H9 (cell line): Measurements from ENCODE around the gene GRIA2. TPM values are rescaled to one million over a fixed set of nuclear protein-coding genes. Genes with fewer than 3 reads are reported as not detected.
"Not testable (repeated sequence)": the region's sequence is repeated elsewhere in the genome, so short reads cannot be mapped to it uniquely, and the experiment has no call there.

Experiments used
- DNase-seq: peaks from one replicate; pipeline ENCODE4 v3.0.0-alpha.2; 2017
- H2AFZ ChIP-seq: one replicate; pipeline ENCODE4 v1.6.1; 2013; ENCODE audit warnings: mild to moderate bottlenecking, low read length, control low read depth, moderate library complexity
- H2AK5ac ChIP-seq: 2 replicates; pipeline ENCODE4 v1.6.1; 2013; ENCODE audit warnings: low read length, control low read depth, mixed read lengths; ENCODE audit not compliant: insufficient read length
- H2BK120ac ChIP-seq: one replicate; pipeline ENCODE4 v1.6.1; 2013; ENCODE audit warnings: low read depth, mild to moderate bottlenecking, low read length, control low read depth, inconsistent platforms; ENCODE audit not compliant: poor library complexity, severe bottlenecking
- H2BK12ac ChIP-seq: 2 replicates; pipeline ENCODE4 v1.6.1; 2013; ENCODE audit warnings: low read length, control low read depth, mixed read lengths, low read depth; ENCODE audit not compliant: insufficient read length
- H2BK15ac ChIP-seq: 2 replicates; pipeline ENCODE4 v1.6.1; 2013; ENCODE audit warnings: low read depth, low read length, control low read depth
- H2BK20ac ChIP-seq: one replicate; pipeline ENCODE4 v1.6.1; 2013; ENCODE audit warnings: low read depth, mild to moderate bottlenecking, low read length, control low read depth, inconsistent platforms; ENCODE audit not compliant: poor library complexity, severe bottlenecking
- H2BK5ac ChIP-seq: 2 replicates; pipeline ENCODE4 v1.6.1; 2013; ENCODE audit warnings: low read length, control low read depth, mixed read lengths; ENCODE audit not compliant: insufficient read length
- H3K14ac ChIP-seq: 2 replicates; pipeline ENCODE4 v1.6.1; 2013; ENCODE audit warnings: low read length, control low read depth; ENCODE audit not compliant: insufficient read depth
- H3K18ac ChIP-seq: 2 replicates; pipeline ENCODE4 v1.6.1; 2013; ENCODE audit warnings: low read depth, mild to moderate bottlenecking, mixed read lengths, low read length, control low read depth; ENCODE audit not compliant: insufficient read length
- H3K23ac ChIP-seq: 2 replicates; pipeline ENCODE4 v1.6.1; 2013; ENCODE audit warnings: low read length, control low read depth, mixed read lengths, low read depth; ENCODE audit not compliant: insufficient read length
- H3K23me2 ChIP-seq: 2 replicates; pipeline ENCODE4 v1.6.1; 2013; ENCODE audit warnings: low read depth, mild to moderate bottlenecking, mixed read lengths, low read length, control low read depth; ENCODE audit not compliant: insufficient read length, poor library complexity, severe bottlenecking
- H3K27ac ChIP-seq: 2 replicates; pipeline ENCODE4 v1.5.1; 2013; ENCODE audit warnings: low read length, control low read depth, mixed read lengths, low read depth; ENCODE audit not compliant: insufficient read length
- H3K27me3 ChIP-seq: 2 replicates; pipeline ENCODE4 v1.6.1; 2013; ENCODE audit warnings: low read length, control low read depth, inconsistent platforms; ENCODE audit not compliant: insufficient read depth
- H3K4ac ChIP-seq: 2 replicates; pipeline ENCODE4 v1.6.1; 2013; ENCODE audit warnings: low read depth, mild to moderate bottlenecking, control low read depth, inconsistent platforms, low read length, moderate library complexity
- H3K4me1 ChIP-seq: 2 replicates; pipeline ENCODE4 v1.6.1; 2013; ENCODE audit warnings: low read length, control low read depth, inconsistent platforms; ENCODE audit not compliant: insufficient read depth
- H3K4me2 ChIP-seq: 2 replicates; pipeline ENCODE4 v1.6.1; 2013; ENCODE audit warnings: low read length, control low read depth, mixed read lengths; ENCODE audit not compliant: insufficient read length, insufficient read depth
- H3K56ac ChIP-seq: 2 replicates; pipeline ENCODE4 v1.6.1; 2013; ENCODE audit warnings: low read depth, mild to moderate bottlenecking, mixed read lengths, low read length, control low read depth; ENCODE audit not compliant: insufficient read length
- H3K79me1 ChIP-seq: 2 replicates; pipeline ENCODE4 v1.6.1; 2013; ENCODE audit warnings: low read depth, mild to moderate bottlenecking, moderate library complexity, low read length, control low read depth, inconsistent platforms; ENCODE audit not compliant: insufficient read depth, poor library complexity, severe bottlenecking
- H3K79me2 ChIP-seq: 2 replicates; pipeline ENCODE4 v1.6.1; 2013; ENCODE audit warnings: low read length, control low read depth, inconsistent platforms; ENCODE audit not compliant: insufficient read depth
- H3K9ac ChIP-seq: 2 replicates; pipeline ENCODE4 v1.6.1; 2013; ENCODE audit warnings: low read length, control low read depth, mixed read lengths; ENCODE audit not compliant: insufficient read length; ENCODE audit errors: extremely low read depth
- H3K9me3 ChIP-seq: one replicate; pipeline ENCODE4 v1.6.1; 2013; ENCODE audit warnings: low read depth, low read length, inconsistent platforms; ENCODE audit not compliant: control insufficient read depth
- H3T11ph ChIP-seq: one replicate; pipeline ENCODE4 v1.6.1; 2013; ENCODE audit warnings: mild to moderate bottlenecking, low read length, control low read depth, inconsistent platforms
- H4K20me1 ChIP-seq: one replicate; pipeline ENCODE4 v1.6.1; 2013; ENCODE audit not compliant: control insufficient read depth, insufficient read length, insufficient read depth
- H4K5ac ChIP-seq: 2 replicates; pipeline ENCODE4 v1.6.1; 2013; ENCODE audit warnings: low read depth, mild to moderate bottlenecking, mixed read lengths, low read length, control low read depth; ENCODE audit not compliant: insufficient read length
- H4K8ac ChIP-seq: replicated peaks from 2 replicates; pipeline ENCODE4 v1.6.1; 2013; ENCODE audit warnings: low read length, control low read depth, mixed read lengths, low read depth; ENCODE audit not compliant: insufficient read length
- H4K91ac ChIP-seq: 2 replicates; pipeline ENCODE4 v1.6.1; 2013; ENCODE audit warnings: low read depth, mild to moderate bottlenecking, moderate library complexity, mixed read lengths, low read length, control low read depth; ENCODE audit not compliant: insufficient read length
- H3K27ac Mint-ChIP-seq, 3 experiments: 2 replicates in 2 of 3; 3 replicates in 1 of 3; pipeline ENCODE4 v1.8.0; 2020 to 2021; ENCODE audit warnings: mixed read lengths in 3 of 3, mild to moderate bottlenecking in 1 of 3, moderate library complexity in 1 of 3
- H3K27me3 Mint-ChIP-seq: 2 replicates; pipeline ENCODE4 v1.8.0; 2021; ENCODE audit warnings: low read depth, mild to moderate bottlenecking, moderate library complexity, mixed read lengths
- H3K36me3 Mint-ChIP-seq, 3 experiments: 2 replicates in 2 of 3; 3 replicates in 1 of 3; pipeline ENCODE4 v1.8.0; 2020 to 2021; ENCODE audit warnings: low read depth in 3 of 3, mixed read lengths in 3 of 3; ENCODE audit not compliant: insufficient read depth in 1 of 3
- H3K4me1 Mint-ChIP-seq, 2 experiments: 2 replicates each; pipeline ENCODE4 v1.8.0; 2020; ENCODE audit warnings: mixed read lengths in 2 of 2
- H3K4me3 Mint-ChIP-seq, 2 experiments: 2 replicates in 1 of 2; 3 replicates in 1 of 2; pipeline ENCODE4 v1.8.0; 2020 to 2021; ENCODE audit warnings: mild to moderate bottlenecking in 2 of 2, mixed read lengths in 2 of 2, moderate library complexity in 1 of 2
- H3K9me3 Mint-ChIP-seq, 2 experiments: 2 replicates in 1 of 2; 3 replicates in 1 of 2; pipeline ENCODE4 v1.8.0; 2020; ENCODE audit warnings: mild to moderate bottlenecking in 2 of 2, mixed read lengths in 2 of 2, moderate library complexity in 1 of 2
- CTCF ChIP-seq: fragments of 200-600 bp; sonication (generic); conservative IDR thresholded peaks from 3 replicates; pipeline ENCODE4 v1.8.0; 2021; ENCODE audit warnings: antibody characterized with exemption, mild to moderate bottlenecking
- WGBS: extraction: QIAGEN DNeasy Blood & Tissue Kit; methylation state at CpG from one replicate; pipeline ENCODE4 v1.1.7; 2013; ENCODE audit warnings: missing lambda C conversion rate, low lambda C conversion rate, mixed read lengths; ENCODE audit not compliant: insufficient read length; ENCODE audit errors: extremely low coverage; 5-methylcytosine and 5-hydroxymethylcytosine counted together
- total RNA-seq: library from RNA; stranded (reverse); gene quantifications from 2 replicates; pipeline ENCODE4 v1.2.1, GENCODE V29; 2021

Gene GRIA2
- total RNA-seq, 1 experiment from 2014 or later: not detected

GRCh38 chr4:157246964-157247363 lies 26.4 kb downstream of the GRIA2 start:
- H3K9me3 ChIP-seq: no peaks in the 10 kb centered on the region
- H2AK5ac ChIP-seq: no peak overlapping the region
- H4K91ac ChIP-seq: no peak overlapping the region
- no peaks in the 10 kb centered on the region for H3K4me1 ChIP-seq
- H3K18ac ChIP-seq: no peak overlapping the region
- no peak overlapping the region for H3K4me2 ChIP-seq
- Mint-ChIP-seq H3K9me3 (no peaks in the 10 kb centered on the region), H3K36me3 (no peaks in the 10 kb centered on the region), H3K4me3 (no peak overlapping the region), H3K4me1 (peaks cover 6 to 9% of the 10 kb centered on the region in 2 experiments), H3K27me3 (no peaks in the 10 kb centered on the region; the same call in 1 of the 2 replicates), H3K27ac (no peak overlapping the region)
- no peak overlapping the region for H3K23ac ChIP-seq
- no peak overlapping the region for H3K27ac ChIP-seq
- no peak overlapping the region for H3K9ac ChIP-seq
- DNase-seq: no peak
- H3K56ac ChIP-seq: no peak overlapping the region
- H4K20me1 ChIP-seq: no peaks in the 10 kb centered on the region
- no peak overlapping the region for H4K5ac ChIP-seq
- H2BK5ac ChIP-seq: no peak overlapping the region
- H3K79me2 ChIP-seq: no peaks in the 10 kb centered on the region
- no peak overlapping the region for H3K14ac ChIP-seq
- H3K27me3 ChIP-seq: no peaks in the 10 kb centered on the region
- H3K79me1 ChIP-seq: no peaks in the 10 kb centered on the region
- H2AFZ ChIP-seq: no peak overlapping the region
- H2BK12ac ChIP-seq: no peak overlapping the region
- H4K8ac ChIP-seq: no peak overlapping the region
- no peak for TF ChIP-seq CTCF
- H3T11ph ChIP-seq: no peak overlapping the region
- no peak overlapping the region for H3K4ac ChIP-seq
- H3K23me2 ChIP-seq: no peaks in the 10 kb centered on the region
- no peak overlapping the region for H2BK120ac ChIP-seq
- H2BK15ac ChIP-seq: no peak overlapping the region
- no peak overlapping the region for H2BK20ac ChIP-seq

GRCh38 chr4:157258165-157258564 lies 37.6 kb downstream of the GRIA2 start:
- H3K23ac ChIP-seq, H3K4me1 Mint-ChIP-seq, H3K27me3 Mint-ChIP-seq, H3K4me3 Mint-ChIP-seq, H3K27ac ChIP-seq, H3K9ac ChIP-seq, H2BK5ac ChIP-seq, H3K79me2 ChIP-seq, H3K14ac ChIP-seq, H2BK20ac ChIP-seq, H2BK15ac ChIP-seq, H4K91ac ChIP-seq, H4K5ac ChIP-seq, DNase-seq, H4K8ac ChIP-seq, H2BK120ac ChIP-seq, H3K56ac ChIP-seq, H3K18ac ChIP-seq, H3K4ac ChIP-seq, H2AFZ ChIP-seq, H3K27ac Mint-ChIP-seq, H3K9me3 ChIP-seq, H3K4me1 ChIP-seq, H3T11ph ChIP-seq, H2AK5ac ChIP-seq, H4K20me1 ChIP-seq, H3K23me2 ChIP-seq, H3K79me1 ChIP-seq, H2BK12ac ChIP-seq, H3K27me3 ChIP-seq, H3K4me2 ChIP-seq: not testable (repeated sequence)
- no CpG with 5 or more reads among the region's 6 CpGs for WGBS
- H3K9me3 Mint-ChIP-seq: peaks cover 27 to 30% of the 10 kb centered on the region in 2 experiments
- H3K36me3 Mint-ChIP-seq: peaks cover 5 to 17% (median 13%) of the 10 kb centered on the region in 3 experiments; a peak in 6 of 7 replicates
